Neural crest cell (in vitro differentiated cells): Measurements from ENCODE around the gene NUAK1. TPM values are rescaled to one million over a fixed set of nuclear protein-coding genes. Genes with fewer than 3 reads are reported as not detected.
"Not testable (repeated sequence)": the region's sequence is repeated elsewhere in the genome, so short reads cannot be mapped to it uniquely, and the experiment has no call there.

Experiments used
- DNase-seq: peaks from one replicate; pipeline ENCODE4 v3.0.0; 2021; ENCODE audit warnings: low read depth, mixed read lengths, low spot score
- H3K27ac Mint-ChIP-seq: one replicate; pipeline ENCODE4 v1.8.0; 2021; ENCODE audit warnings: mild to moderate bottlenecking, mixed read lengths; ENCODE audit not compliant: unreplicated experiment
- H3K27me3 Mint-ChIP-seq: 2 replicates; pipeline ENCODE4 v1.8.0; 2021; ENCODE audit warnings: low read depth, mild to moderate bottlenecking, mixed read lengths
- H3K36me3 Mint-ChIP-seq: 2 replicates; pipeline ENCODE4 v1.8.0; 2021; ENCODE audit warnings: low read depth, mild to moderate bottlenecking, mixed read lengths
- H3K4me1 Mint-ChIP-seq: 2 replicates; pipeline ENCODE4 v1.8.0; 2021; ENCODE audit warnings: mixed read lengths
- H3K4me3 Mint-ChIP-seq: one replicate; pipeline ENCODE4 v1.8.0; 2021; ENCODE audit warnings: mild to moderate bottlenecking, mixed read lengths
- H3K9me3 Mint-ChIP-seq: 2 replicates; pipeline ENCODE4 v1.8.0; 2021; ENCODE audit warnings: mixed read lengths
- total RNA-seq: library from RNA; stranded (reverse); gene quantifications from 2 replicates; pipeline ENCODE4 v1.2.1, GENCODE V29; 2021
- TF ChIP-seq, protein P1 (sequence below): fragments of 200-600 bp; sonication (generic); conservative IDR thresholded peaks from 2 replicates; pipeline ENCODE4 v1.5.0; 2021; ENCODE audit warnings: antibody characterized with exemption, mild to moderate bottlenecking

NUAK1 gene
- total RNA-seq, 1 donor from 2014 or later: 35.6 TPM

GRCh38 chr12:106019144-106019543, 119.6 kb downstream of the NUAK1 start:
- peaks cover 15% of the 10 kb centered on the region for H3K9me3 Mint-ChIP-seq
- no peaks in the 10 kb centered on the region for H3K27me3 Mint-ChIP-seq
- no peak for DNase-seq
- H3K27ac Mint-ChIP-seq: no peak overlapping the region
- peaks cover 37% of the 10 kb centered on the region for H3K4me1 Mint-ChIP-seq
- H3K4me3 Mint-ChIP-seq: no peak overlapping the region
- peaks cover 15% of the 10 kb centered on the region for H3K36me3 Mint-ChIP-seq
- TF ChIP-seq, protein P1, sequence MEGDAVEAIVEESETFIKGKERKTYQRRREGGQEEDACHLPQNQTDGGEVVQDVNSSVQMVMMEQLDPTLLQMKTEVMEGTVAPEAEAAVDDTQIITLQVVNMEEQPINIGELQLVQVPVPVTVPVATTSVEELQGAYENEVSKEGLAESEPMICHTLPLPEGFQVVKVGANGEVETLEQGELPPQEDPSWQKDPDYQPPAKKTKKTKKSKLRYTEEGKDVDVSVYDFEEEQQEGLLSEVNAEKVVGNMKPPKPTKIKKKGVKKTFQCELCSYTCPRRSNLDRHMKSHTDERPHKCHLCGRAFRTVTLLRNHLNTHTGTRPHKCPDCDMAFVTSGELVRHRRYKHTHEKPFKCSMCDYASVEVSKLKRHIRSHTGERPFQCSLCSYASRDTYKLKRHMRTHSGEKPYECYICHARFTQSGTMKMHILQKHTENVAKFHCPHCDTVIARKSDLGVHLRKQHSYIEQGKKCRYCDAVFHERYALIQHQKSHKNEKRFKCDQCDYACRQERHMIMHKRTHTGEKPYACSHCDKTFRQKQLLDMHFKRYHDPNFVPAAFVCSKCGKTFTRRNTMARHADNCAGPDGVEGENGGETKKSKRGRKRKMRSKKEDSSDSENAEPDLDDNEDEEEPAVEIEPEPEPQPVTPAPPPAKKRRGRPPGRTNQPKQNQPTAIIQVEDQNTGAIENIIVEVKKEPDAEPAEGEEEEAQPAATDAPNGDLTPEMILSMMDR: no peak

DNA sequence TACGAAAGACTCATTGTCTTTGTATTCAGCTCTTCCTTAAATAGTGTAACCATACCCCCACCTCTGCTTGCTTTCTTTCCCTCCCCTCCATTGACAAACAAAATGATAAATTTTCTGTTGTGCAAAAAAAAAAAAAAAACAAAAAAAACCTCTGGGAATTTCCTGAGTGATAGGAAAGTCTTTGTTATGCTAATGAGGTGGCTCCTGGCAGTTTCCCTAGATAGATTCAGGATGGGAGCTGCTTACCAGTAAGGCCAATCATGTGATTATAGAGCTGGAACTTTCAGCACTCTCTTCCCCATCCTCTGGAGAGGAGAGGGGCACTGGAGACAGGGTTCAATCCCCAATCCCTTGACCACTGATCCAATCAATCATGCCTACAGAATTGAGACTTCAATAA, 120.5 kb downstream of the NUAK1 start:
- Mint-ChIP-seq H3K27me3 (no peaks in the 10 kb centered on the region), H3K36me3 (peaks cover 15% of the 10 kb centered on the region), H3K27ac (no peak overlapping the region), H3K4me3 (no peak overlapping the region), H3K9me3 (peaks cover 17% of the 10 kb centered on the region), H3K4me1 (peaks cover 37% of the 10 kb centered on the region)
- TF ChIP-seq, protein P1: no peak
- no peak for DNase-seq

GRCh38 chr12:106016601-106017278, 122.0 kb downstream of the NUAK1 start:
- Mint-ChIP-seq H3K4me1 (peaks cover 23% of the 10 kb centered on the region), H3K9me3 (peaks cover 15% of the 10 kb centered on the region), H3K36me3 (peaks cover 15% of the 10 kb centered on the region)
- not testable (repeated sequence) for DNase-seq, H3K4me3 Mint-ChIP-seq, H3K27ac Mint-ChIP-seq, H3K27me3 Mint-ChIP-seq

DNA sequence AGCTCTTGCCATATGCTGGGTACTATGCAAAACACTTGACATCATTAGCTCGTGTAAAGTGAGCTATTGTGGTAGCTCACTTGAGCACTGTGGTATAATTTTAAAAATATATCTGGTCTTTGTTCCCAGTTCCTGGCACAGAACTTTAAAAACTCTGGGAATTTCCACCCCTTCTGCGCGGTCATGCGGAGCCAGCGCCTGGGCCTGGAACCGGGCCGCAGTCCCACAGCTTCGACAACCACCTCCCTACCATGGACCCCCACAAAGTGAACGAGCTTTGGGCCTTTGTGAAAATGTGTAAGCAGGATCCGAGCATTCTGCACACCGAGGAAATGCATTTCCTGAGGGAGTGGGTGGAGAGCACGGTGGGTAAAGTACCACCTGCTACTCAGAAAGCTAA, 123.1 kb downstream of the NUAK1 start:
- no peak for DNase-seq
- H3K4me3 Mint-ChIP-seq: no peak overlapping the region
- peaks cover 14% of the 10 kb centered on the region for H3K4me1 Mint-ChIP-seq
- TF ChIP-seq, protein P1: no peak
- H3K27me3 Mint-ChIP-seq: no peaks in the 10 kb centered on the region
- no peak overlapping the region for H3K27ac Mint-ChIP-seq
- H3K9me3 Mint-ChIP-seq: peaks cover 15% of the 10 kb centered on the region
- peaks cover 15% of the 10 kb centered on the region for H3K36me3 Mint-ChIP-seq

GRCh38 chr12:106013941-106014340, 124.8 kb downstream of the NUAK1 start:
- Mint-ChIP-seq H3K9me3 (peaks cover 5% of the 10 kb centered on the region), H3K36me3 (peaks cover 8% of the 10 kb centered on the region), H3K4me1 (peaks cover 4% of the 10 kb centered on the region), H3K27me3 (no peaks in the 10 kb centered on the region), H3K27ac (no peak overlapping the region), H3K4me3 (no peak overlapping the region)
- no peak for DNase-seq
- TF ChIP-seq, protein P1: no peak

Other genes starting within 250 kb of the NUAK1 start
- 99.4 and 102 TPM in 2 replicates for gene CKAP4, start 109.1 kb upstream of the NUAK1 start, total RNA-seq
- gene TCP11L2, start 163.8 kb upstream of the NUAK1 start, total RNA-seq: 1.4 and 1.8 TPM in 2 replicates
- 14.6 and 15.2 TPM in 2 replicates for gene POLR3B, start 218.8 kb upstream of the NUAK1 start, total RNA-seq